DMS79 (cell line): Measurements from ENCODE around the gene KCNMA1.

Experiments
- DNase-seq: peaks from one replicate; lab custom pipeline; 2025; lab: John Stamatoyannopoulos, UW

Gene KCNMA1

DNA sequence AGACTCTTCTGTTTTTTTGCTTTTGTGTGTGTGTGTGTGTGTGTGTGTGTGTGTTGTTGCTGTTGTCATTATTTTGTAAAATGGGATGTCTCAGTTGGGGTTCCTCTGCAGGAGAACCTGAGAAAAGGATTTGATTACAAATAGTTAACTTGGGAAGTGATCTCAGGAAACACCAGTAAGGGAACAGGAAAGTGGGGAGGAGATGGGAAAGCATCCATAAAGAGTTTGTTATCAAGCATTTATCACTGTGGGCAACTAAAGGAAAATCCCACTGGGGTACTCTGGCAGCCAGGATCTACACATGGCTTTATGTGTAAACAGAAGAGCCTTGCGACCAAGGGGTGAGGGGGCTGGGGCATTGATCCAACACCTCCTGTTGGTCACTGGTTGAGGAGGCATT is 485.4 kb downstream of the KCNMA1 start:
- no peak for DNase-seq

DNA sequence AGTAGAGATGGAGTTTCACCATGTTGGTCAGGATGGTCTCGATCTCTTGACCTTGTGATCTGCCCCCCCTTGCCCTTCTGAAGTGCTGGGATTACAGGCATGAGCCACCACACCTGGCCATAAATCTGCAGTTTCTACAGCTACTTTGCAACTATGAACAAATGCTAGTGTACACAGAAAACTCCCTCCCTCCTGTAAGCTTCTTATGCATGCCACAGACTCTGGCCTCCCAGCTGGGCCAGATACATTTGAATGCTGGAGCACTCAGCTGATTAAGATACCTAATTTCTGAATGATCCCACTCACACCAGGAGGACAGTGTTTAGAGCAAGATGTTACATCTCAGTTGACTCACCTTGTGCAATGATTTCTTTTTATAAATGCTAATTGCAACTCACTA is 486.2 kb downstream of the KCNMA1 start:
- DNase-seq, result no peak

DNA sequence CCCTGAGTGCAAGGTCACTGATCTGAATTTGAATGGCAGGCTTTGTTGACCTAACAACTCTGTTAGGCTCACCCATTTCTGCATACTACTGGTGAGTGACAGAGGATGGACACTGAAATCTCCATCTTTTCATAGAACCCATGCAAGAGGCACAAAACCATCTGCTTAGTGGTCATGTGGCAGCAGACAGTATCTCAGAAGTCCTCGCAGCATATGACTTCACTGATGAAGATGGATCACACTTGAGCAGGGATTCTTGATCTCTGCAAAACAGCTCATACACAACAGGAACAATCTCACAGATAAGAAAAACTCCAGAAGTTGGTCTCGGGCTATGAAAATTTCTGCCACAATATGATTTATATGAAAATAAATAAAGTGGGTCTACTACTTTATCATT is 487.9 kb downstream of the KCNMA1 start:
- no peak for DNase-seq

DNA sequence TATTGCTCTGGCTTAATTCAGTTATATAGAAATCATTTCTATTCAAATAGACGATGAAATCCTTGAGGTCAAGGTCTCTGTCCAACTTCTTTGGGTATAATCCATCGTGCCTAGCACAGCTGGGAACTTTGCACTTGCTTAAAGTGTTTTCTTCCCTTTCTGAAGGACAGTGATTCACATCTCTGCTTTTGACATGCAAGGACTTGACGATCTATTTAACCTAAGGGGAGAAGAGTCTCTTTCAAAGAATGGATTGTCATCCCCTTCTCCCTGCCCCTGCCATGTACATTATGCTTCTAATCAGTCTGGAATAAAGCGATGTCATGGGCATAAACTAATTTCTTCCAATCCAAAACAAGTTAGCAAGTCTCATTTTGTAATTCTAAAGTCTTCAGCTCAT is 488.6 kb downstream of the KCNMA1 start:
- DNase-seq, result no peak

DNA sequence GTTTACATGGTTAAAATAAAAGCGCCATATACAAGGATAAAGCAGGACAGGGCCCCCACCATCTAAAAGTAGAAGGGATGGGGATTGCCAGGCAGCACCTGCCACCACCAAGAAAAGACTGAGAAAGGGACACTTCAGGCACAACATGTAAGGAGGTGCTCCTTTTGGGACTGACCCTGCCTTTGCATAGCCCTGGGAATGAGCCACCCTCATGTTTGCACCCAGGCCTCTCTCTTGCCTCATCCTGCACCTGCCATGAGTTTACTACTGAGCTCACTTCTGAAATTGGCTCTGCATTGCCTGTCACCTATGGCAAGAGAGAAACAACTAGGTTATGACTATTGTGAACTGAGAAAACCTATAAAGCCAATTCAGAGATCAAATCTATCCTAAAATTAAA is 489.7 kb downstream of the KCNMA1 start:
- no peak for DNase-seq

DNA sequence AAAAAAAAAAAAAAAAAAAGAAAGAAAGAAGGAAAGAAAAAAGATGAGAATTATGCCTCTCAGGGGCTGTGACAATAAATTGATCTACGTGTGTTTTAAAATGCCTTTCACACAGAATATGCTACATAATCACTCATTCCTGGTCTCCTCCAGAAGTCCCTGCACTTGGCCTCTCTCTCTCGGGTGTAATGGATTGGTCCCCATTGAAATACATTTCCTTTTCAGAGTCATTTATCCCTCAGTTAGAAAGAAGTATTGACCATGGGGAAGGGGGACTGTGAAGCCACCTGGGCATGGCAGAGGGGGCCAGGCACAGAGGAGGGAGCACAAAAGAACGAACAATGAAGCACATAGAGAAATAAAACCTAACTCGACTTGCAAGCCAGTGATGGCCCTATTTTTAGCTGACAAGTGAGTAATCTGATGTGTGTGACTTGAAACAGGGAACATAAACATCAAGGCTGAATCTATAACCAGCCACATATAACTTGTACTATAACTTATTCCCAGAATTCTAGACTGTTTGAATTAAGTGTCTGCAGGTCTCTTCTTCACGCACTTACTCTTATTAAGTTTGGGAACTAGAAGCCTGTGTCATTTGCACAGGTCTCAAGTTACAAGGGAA is 490.8 kb downstream of the KCNMA1 start:
- no peak for DNase-seq

DNA sequence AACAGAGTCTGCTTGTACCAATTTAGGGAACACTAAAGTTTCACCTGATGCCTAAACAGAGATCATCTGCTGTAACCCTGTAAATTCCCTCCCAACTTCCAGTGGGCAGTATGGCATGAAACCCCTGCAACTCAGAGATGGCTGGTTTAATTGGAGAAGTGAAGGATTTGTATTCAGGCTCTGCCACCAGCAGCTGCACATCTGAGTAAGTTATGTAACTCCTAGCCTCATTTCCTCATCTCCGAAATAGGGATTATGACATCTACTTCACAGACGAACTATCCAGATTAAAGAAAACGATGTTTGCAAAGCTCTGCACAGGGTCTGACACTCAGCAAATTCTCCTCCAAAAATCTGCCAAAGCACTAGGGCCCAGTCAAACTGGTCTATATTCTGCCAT is 493.0 kb downstream of the KCNMA1 start:
- DNase-seq, result no peak

DNA sequence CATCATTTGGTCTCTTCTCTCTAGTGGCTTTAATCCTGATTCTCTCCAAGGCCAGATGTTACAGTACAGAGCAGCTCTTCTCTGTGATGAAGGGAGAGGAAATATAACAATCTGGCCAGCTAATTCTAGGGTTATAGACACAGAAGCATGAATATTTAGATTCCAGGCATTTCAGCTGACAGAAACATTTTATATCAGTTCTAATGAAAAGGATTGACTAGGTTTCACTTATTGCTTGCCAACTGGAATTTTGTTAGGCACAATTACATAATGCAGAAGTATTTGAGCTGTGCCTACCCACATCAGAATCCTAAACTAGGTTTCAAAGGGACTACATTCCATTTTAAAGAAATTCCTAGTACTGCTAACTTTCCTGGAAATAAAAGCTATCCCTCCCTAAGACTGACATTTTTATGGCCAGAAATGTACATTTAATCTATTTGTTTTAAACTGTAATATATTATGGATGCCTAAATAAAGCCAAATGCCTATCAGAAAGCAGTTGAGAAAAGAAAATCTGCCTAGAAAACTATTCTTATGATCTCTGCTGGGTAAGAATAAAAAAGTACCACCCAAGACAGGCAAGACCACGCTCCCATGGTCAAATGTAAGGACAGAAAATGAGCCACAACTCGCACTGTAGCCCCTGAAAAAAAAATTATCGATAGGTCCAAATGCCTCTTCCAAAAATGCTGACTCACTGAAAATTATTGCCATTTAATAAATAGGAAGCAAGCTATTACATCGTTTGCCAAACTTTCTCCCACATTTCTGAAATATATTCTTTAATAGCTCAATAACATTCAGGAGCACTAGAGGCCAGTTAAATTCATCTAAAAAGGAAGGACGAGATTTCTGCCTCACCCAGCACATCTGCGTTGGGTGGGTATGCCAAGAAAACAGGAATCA is 498.1 kb downstream of the KCNMA1 start:
- DNase-seq, result no peak

DNA sequence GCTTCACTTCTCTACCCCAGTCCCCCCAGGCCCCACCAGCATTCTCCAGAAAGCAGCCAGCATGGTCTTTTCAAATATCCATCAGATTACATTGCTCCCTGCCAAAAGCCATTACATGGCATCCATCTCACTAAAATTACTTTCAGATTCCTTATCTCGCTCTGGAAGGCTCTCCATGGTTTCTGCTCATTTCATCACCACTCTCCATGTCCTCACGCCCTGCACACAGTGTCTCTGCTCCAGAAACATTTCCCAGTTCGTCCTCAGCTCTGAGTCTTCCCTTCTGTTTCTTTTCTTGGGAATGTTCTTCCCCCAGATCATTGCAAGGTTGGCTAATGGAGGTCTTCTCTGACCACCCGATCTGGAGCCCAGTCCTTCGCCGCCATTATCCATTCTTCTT is 499.1 kb downstream of the KCNMA1 start:
- no peak for DNase-seq

DNA sequence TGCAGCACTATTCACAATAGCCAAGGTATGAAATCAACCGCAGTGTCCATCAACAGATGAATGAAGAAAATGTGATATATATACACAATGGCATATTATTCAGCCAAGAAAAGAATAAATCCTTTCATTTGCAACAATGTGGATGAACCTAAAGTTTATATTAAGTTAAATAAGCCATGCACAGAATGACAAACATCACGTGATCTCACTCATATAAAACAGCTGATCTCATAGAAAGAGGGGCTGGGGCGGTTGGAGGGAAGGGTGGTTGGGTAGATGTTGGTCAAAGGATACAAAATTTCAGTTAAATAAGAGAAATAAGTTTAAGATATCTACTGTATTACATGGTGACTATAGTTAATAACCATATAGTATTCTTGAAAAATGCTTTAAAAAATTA is 502.1 kb downstream of the KCNMA1 start:
- no peak for DNase-seq

DNA sequence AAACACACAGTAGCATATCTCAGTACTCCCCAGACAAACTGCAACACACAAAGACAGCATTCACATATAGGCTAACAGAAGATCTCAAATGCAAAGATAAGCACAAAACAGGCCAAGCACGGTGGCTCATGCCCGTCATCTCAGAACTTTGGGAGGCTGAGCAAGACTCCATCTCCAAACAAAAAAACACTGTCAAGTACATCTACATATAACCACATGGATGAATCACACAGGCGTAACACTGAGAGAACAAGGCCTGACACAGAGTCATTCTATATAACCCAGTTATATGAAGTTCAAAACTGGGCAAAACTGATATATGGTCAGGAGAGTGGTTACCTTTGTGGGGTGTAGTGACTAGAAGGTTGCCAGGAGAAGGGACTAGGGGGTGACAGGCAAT is 506.4 kb downstream of the KCNMA1 start:
- no peak for DNase-seq

DNA sequence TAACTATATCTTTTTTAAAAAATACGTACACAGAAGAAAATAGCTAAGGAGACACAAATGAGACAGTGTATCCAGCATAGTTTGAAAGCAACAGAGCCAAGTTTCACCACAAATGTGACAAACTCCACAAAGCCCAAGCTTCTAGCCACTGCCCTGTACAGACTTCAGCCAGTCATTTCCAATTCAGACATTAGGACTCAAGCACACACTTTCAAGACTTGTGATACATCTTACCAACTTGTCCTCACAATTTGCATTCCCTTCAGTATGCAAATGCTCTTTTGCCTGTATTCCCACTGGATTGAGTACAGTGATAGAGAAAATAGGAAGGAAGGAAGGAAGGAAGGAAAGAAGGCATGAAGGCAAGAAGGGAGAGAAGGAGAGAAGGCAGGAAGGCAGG is 510.4 kb downstream of the KCNMA1 start:
- DNase-seq, result no peak

DNA sequence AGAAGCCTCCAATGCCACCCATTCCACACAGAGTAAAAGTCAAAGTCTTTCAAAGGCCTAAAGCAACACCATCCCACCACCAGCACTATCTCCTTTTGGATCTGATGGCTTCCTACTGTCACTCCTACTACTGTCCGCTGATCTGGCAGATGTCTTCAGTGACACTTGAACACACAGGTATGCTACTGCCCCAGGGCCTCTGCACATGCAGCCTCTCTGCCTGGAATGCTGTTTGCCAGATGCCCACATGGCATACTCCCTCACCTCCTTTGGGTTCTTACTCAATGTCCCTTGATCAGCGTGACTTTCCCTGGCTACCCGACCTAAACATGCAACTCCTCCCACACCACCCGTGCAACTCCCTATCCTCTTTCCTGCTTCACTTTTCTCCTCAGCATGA is 512.4 kb downstream of the KCNMA1 start:
- no peak for DNase-seq

DNA sequence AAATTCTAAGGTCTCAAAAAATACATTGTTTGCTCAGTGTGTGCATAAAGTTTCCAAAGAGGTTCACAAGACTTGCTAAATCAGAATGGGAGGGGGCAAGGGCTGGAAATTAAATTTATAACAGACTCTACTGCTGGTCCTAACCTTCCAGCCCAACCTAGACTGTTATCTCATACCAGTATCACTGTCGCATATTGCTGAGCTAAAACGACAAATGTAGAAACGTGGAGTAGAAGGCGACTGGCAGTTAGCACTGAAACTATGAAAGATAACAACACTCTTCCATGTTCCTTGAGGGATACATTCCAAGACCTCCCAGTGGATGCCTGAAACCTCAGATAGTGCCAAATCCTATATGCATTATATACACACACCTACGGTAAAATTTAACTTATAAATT is 514.3 kb downstream of the KCNMA1 start:
- no peak for DNase-seq

DNA sequence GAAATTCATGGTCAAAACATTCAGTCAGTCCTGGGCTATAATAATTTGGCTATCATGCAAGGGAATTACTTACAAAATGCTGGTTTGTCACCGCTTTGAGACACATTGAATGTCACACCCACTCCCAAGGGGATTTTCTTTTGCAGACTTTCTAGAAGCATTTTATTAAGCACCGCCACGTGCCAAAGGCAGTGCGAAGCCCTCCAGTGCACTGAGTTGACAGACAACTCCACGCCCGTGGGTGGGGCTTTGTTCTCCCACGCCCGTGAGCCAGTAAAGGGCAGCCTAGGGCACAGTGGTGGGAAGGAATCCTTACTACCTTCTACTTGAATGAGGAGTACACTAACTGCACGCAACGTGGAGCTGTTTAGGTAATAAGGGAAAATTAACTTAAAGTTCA is 515.8 kb downstream of the KCNMA1 start:
- no peak for DNase-seq

DNA sequence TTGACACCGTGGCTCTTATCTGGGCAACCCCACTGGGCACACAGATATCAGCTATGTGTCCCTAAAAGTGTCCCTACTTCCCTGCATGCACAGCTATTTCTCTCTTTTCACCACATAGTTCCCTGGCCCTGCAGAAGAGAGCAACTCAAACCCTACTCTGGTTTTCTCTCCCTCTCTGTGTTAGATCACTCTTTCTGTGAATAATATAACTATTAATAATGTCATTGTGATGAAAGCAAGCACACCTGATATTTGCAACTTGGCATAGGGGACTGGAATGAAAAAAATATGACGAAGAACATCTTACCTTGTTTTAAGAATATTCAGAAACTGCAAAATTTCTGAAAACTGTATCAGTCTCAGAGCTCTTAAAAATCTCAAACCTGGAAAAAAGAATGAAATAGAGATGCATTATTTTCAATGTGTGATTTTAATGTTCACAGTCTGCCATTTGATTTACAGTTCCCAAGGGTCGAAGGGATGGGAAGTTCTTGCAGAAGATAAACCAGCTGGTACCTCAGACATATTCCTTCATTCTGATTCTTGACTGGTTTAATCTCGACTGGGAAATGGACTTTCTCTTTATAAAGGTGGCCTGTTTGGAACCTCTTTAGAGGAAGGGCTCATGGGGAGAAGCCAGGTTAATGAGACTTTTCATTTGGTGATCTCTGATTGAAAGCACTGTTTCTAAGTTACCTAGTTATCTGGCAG is 516.8 kb downstream of the KCNMA1 start:
- DNase-seq, result no peak

DNA sequence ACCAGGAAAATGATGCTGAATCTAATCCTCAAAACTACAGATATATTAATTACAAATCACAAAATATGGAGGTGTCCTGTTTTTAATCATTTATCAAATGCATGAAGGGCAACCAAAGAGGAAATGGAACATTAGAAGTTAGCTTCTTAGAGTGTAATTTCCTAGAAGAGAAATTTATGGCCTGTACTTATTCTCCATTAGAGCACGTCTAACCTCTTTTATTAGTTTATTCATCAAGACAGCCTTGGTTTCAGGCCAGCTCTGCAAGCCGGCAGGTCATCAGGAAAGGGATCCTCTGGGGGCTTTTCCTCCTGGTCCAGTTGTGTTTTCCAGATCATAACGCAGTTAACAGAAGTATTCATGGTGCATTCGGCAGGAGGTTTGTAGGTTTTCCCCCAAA is 517.6 kb downstream of the KCNMA1 start:
- no peak for DNase-seq

DNA sequence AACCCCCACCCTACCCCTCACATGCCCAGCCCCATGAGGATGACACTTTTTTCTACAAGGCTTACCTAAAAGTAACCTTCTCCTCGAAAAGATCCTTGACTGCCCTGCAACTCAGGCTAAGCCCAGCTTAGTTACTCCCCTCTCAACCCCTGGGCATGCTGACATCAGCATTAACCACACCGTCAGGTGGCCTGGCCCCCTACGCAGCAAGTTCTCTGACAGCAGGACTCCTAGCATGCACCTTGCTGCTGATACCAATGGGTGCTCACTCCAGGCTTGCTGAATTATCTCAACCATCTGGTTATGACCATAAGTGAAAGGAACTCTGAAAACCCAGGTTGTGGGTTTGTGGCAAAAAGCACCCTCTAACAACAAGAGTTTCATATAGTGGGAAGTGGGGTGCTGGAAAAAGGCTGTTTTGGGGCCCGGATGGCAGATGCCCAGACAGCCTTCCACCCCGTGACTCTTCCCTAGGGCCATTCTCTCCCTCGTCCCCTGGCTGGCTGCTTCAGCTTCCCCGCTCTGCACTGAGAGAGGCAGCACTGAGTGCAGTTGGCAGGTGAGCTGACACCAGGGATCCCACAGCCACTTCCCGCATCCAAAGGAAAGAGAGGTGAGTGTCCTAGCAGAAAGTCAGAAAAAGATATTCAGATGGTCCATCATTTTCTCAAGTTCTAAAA is 518.9 kb downstream of the KCNMA1 start:
- no peak for DNase-seq

DNA sequence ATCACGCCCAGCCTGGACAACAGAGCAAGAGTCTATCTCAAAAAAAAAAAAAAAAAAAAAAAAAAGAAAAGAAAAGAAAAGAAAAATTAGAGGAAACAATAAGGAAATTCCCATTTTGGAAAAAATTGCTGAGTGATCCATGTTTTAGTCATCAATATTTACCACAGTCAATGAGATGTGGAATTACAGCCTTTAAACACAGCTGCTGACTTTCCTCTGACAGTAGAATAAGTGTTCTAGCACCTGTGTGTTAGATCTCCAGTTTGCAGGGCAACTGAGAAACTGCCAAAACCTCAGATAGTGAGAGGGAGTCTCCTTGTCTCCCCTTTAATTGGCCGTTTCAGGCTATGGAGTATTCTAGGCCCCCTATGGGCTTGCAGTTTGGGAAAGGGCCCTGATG is 520.1 kb downstream of the KCNMA1 start:
- DNase-seq, result no peak

DNA sequence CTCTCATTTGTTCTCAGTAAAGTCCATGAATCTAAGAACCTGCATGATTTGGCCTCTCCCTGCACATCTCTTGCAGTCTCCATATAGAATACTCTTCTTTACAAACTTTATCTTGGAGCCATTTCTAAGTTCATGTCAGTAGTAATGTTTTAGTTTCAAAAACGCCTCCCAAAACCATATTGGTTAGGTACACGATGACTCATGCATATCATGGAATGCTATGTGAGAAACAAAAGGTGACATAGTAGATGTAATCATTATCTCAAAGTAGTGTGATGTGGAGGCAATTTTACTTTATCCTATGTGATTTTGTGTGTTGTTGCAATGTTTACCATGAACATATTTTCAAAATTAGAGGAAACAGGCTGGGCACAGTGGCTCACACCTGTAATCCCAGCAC is 520.7 kb downstream of the KCNMA1 start:
- no peak for DNase-seq

DNA sequence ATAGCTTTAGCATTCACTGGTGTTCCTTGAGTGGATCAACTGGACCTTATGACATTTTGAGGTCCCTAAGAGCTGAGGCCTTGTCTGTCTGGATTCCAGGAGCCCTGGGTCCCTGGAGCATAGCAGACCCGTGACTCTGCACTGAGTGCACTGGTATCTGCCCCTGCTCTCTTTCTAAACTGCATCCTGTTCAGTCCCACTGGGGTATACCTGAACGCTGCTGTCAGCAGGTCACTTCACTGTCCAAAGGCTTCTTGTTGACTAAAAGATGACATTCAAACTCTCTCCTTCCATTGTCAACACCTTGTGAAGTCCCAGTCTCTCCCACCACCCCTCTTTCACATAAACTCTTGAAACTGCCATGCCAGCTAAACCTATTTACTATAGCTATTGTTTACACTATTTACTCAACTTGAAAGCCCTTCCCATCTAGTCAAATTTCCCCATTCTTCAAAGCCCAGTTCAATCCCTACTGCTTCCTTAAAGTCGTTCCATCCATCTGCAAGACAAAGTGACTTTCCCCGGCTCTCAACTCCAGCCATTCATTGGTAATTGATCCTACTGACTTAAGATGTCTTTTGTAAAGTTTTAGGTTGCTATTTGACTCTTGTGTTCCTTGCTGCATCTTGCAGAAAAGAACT is 523.3 kb downstream of the KCNMA1 start:
- no peak for DNase-seq
